Heart left ventricle (tissue), 13 donors: Measurements from ENCODE around the gene MAP3K20.

Source experiments
- POLR2A ChIP-seq, 2 donors: fragments of 450-650 bp; IDR thresholded peaks; one replicate each; pipeline ENCODE4 v1.6.1; 2017; ENCODE audit warnings: antibody characterized with exemption in 2 of 2, mild to moderate bottlenecking in 2 of 2, moderate library complexity in 2 of 2
- TF ChIP-seq, protein P1 (sequence below), 12 donors: fragments of 200-600 bp; sonication (generic) in 4 of 12; IDR thresholded peaks; one replicate each; pipeline versions ENCODE4 v1.5.0 to v1.8.0; 2018 to 2022; ENCODE audit warnings: antibody characterized with exemption in 12 of 12, mild to moderate bottlenecking in 5 of 12
- donor health status: ischemic (EF 13 %, LVEDD 7.1; RV severe dilation, severe dysfunction).
- donor health status: DM: no; HTN: yes; CAD: no.
- donor health status: DM: no; HTN: no; CAD: no.
- donor health status: ischemic (EF 25% LVEDD 6.9; RV normal size, moderate dysfunction).
- donor health status: ischemic (EF 25% LVEDD 5.7; RV mildly dilated, moderate dysfunction).
- donor health status: ischemic (EF 35%, LVEDD 5.7; RV mildly dilated, moderate dysfunction).
- donor health status: nonischemic (EF 11% LVEDD 7.7; RV severe dilation, severe dysfunction).
- donor health status: DM: yes; HTN: yes; CAD: no.
- donor health status: PGD.
- donor health status: ischemic (EF 29% LVEDD 5.4; RV normal size, mild dysfunction).
- donor health status: nonischemic (EF 23%, LVEDD 6.1; RV moderate dilation, normal function).

DNA sequence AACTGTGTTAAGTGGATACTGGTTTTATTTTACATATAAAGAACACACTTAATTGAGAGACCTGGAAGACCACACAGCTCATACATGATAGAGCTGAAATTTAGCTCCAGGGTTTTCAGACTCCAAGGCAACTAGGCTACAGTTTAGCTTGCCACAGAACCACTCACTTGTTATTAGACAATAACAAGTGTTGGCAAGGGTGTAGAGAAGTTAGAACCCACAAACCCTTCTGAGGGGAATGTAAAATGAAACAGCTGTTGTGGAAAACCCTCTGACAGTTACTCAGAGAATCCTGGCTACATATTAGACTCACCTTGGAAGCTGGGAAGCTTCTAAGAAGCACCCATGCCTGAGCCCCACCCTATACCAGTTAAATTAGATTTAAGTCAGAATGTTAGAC, 75.3 kb downstream of the MAP3K20 start:
- TF ChIP-seq POLR2A (IDR thresholded peaks at IDR 0.05): no peak
- TF ChIP-seq, protein P1, sequence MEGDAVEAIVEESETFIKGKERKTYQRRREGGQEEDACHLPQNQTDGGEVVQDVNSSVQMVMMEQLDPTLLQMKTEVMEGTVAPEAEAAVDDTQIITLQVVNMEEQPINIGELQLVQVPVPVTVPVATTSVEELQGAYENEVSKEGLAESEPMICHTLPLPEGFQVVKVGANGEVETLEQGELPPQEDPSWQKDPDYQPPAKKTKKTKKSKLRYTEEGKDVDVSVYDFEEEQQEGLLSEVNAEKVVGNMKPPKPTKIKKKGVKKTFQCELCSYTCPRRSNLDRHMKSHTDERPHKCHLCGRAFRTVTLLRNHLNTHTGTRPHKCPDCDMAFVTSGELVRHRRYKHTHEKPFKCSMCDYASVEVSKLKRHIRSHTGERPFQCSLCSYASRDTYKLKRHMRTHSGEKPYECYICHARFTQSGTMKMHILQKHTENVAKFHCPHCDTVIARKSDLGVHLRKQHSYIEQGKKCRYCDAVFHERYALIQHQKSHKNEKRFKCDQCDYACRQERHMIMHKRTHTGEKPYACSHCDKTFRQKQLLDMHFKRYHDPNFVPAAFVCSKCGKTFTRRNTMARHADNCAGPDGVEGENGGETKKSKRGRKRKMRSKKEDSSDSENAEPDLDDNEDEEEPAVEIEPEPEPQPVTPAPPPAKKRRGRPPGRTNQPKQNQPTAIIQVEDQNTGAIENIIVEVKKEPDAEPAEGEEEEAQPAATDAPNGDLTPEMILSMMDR (IDR thresholded peaks at IDR 0.05): no peak
